CD4-positive, alpha-beta T cell (primary cell): ENCODE measurements around the gene RNF152. TPM values are rescaled to one million over a fixed set of nuclear protein-coding genes. Genes with fewer than 3 reads are reported as not detected.

Experiments
- ATAC-seq: fragments of 200-7000 bp; cut with Tn5 transposase; one replicate; pipeline ENCODE4 v1.10.0; 2022; ENCODE audit warnings: mild to moderate bottlenecking; ENCODE audit not compliant: poor library complexity
- CTCF ChIA-PET: fragments of 350-600 bp; sonication (Branson Sonifier 250); formaldehyde crosslinking; loops from one replicate; lab custom pipeline; 2021; ENCODE audit warnings: antibody characterized with exemption, inconsistent platforms; lab: Charles Lee
- POLR2A ChIA-PET: fragments of 350-600 bp; sonication (Branson Sonifier 250); formaldehyde crosslinking; loops from one replicate; lab custom pipeline; 2021; ENCODE audit warnings: antibody characterized with exemption, inconsistent platforms; lab: Charles Lee
- DNase-seq, 14 experiments: peaks; one replicate each; pipeline ENCODE4 v3.0.0-alpha.2; 2013 to 2020; ENCODE audit warnings: mixed read lengths in 2 of 14
- H3K27ac ChIP-seq, 2 donors: one replicate each; pipeline versions ENCODE4 v1.5.1 to v1.7.0; 2013; ENCODE audit warnings: low read length in 2 of 2, low read depth in 1 of 2, mild to moderate bottlenecking in 1 of 2
- H3K27me3 ChIP-seq, 2 experiments: 1 replicate in 1 of 2; 2 replicates in 1 of 2; pipeline versions ENCODE4 v1.6.1 to v1.7.0; 2013; ENCODE audit warnings: low read length in 2 of 2, control low read depth in 1 of 2, mild to moderate bottlenecking in 1 of 2, moderate library complexity in 1 of 2; ENCODE audit not compliant: insufficient read depth in 2 of 2, control insufficient read depth in 1 of 2
- H3K36me3 ChIP-seq: one replicate; pipeline ENCODE4 v1.6.1; 2013; ENCODE audit warnings: low read length, control low read depth; ENCODE audit not compliant: insufficient read depth
- H3K4me1 ChIP-seq: one replicate; pipeline ENCODE4 v1.6.1; 2013; ENCODE audit warnings: low read length, control low read depth; ENCODE audit not compliant: insufficient read depth
- H3K4me3 ChIP-seq: one replicate; pipeline ENCODE4 v1.5.1; 2013; ENCODE audit warnings: mild to moderate bottlenecking, low read length, moderate library complexity
- H3K9me3 ChIP-seq, 2 experiments: 1 replicate in 1 of 2; 2 replicates in 1 of 2; pipeline versions ENCODE4 v1.6.1 to v1.7.0; 2013; ENCODE audit warnings: low read length in 2 of 2, mild to moderate bottlenecking in 2 of 2, control low read depth in 1 of 2, moderate library complexity in 1 of 2; ENCODE audit not compliant: control insufficient read depth in 1 of 2, insufficient read depth in 1 of 2
- H3K27ac Mint-ChIP-seq: one replicate; pipeline ENCODE4 v1.8.0; 2020; ENCODE audit warnings: mixed read lengths
- H3K27me3 Mint-ChIP-seq: one replicate; pipeline ENCODE4 v1.8.0; 2021; ENCODE audit warnings: mixed read lengths
- H3K36me3 Mint-ChIP-seq: one replicate; pipeline ENCODE4 v1.8.0; 2021; ENCODE audit warnings: low read depth, mixed read lengths
- H3K4me1 Mint-ChIP-seq: one replicate; pipeline ENCODE4 v1.8.0; 2021; ENCODE audit warnings: low read depth, mixed read lengths
- H3K4me3 Mint-ChIP-seq: one replicate; pipeline ENCODE4 v1.8.0; 2020; ENCODE audit warnings: mild to moderate bottlenecking, mixed read lengths
- H3K9me3 Mint-ChIP-seq: one replicate; pipeline ENCODE4 v1.8.0; 2020; ENCODE audit warnings: mixed read lengths
- CTCF ChIP-seq: fragments of 200-600 bp; IDR thresholded peaks from one replicate; pipeline ENCODE4 v1.8.0; 2022; ENCODE audit warnings: antibody characterized with exemption, mild to moderate bottlenecking
- intact Hi-C, 2 experiments: fragments of 100-400 bp; cut with DNase I in 1 of 2; cut with micrococcal nuclease in 1 of 2; formaldehyde crosslinking; loops; one replicate each; pipeline versions ENCODE4 v1.15.1 to v1.9.0; 2023 to 2025; cut with DNase I, micrococcal nuclease
- total RNA-seq, 174 experiments: library from RNA in 2 of 174; stranded (reverse) in 2 of 174; gene quantifications; one replicate each; pipeline ENCODE4 v1.2.3 and lab custom pipeline; 2021 to 2026

Gene RNF152
- total RNA-seq, 2 experiments from 2014 or later, result 0.60 to 1.0 TPM

- Mint-ChIP-seq H3K36me3 (no peaks in the 10 kb centered on the region), H3K27ac (no peak overlapping the region), H3K9me3 (no peaks in the 10 kb centered on the region), H3K4me1 (peaks cover 5% of the 10 kb centered on the region), H3K27me3 (no peaks in the 10 kb centered on the region), H3K4me3 (no peak overlapping the region)
- H3K27me3 ChIP-seq, result no peaks in the 10 kb centered on the region
- no peak for TF ChIP-seq CTCF
- no peak for ATAC-seq
- no peak overlapping the region for H3K4me3 ChIP-seq
- no peak for DNase-seq
- H3K9me3 ChIP-seq, result peaks cover 0 to 3% of the 10 kb centered on the region in 2 experiments
- CTCF ChIA-PET, result no interaction called here
- no peaks in the 10 kb centered on the region for H3K4me1 ChIP-seq
- no peaks in the 10 kb centered on the region for H3K36me3 ChIP-seq
- POLR2A ChIA-PET, result no interaction called here
- H3K27ac ChIP-seq, result no peak overlapping the region
- intact Hi-C loops, result no loop called here
Measured at GRCh38 chr18:61766266-61766884, 126.4 kb downstream of the RNF152 start.

GRCh38 chr18:61765097-61765496 is 127.7 kb downstream of the RNF152 start:
- H3K36me3 ChIP-seq, result no peaks in the 10 kb centered on the region
- intact Hi-C loops, result no loop called here
- Mint-ChIP-seq H3K4me3 (no peak overlapping the region), H3K36me3 (no peaks in the 10 kb centered on the region), H3K9me3 (no peaks in the 10 kb centered on the region), H3K4me1 (peaks cover 5% of the 10 kb centered on the region), H3K27me3 (peaks cover 5% of the 10 kb centered on the region), H3K27ac (no peak overlapping the region)
- ATAC-seq, result no peak
- DNase-seq, result no peak
- H3K4me3 ChIP-seq, result no peak overlapping the region
- no peak for TF ChIP-seq CTCF
- ChIA-PET CTCF (no interaction called here), POLR2A (no interaction called here)
- H3K4me1 ChIP-seq, result no peaks in the 10 kb centered on the region
- H3K9me3 ChIP-seq, result peaks cover 0 to 3% of the 10 kb centered on the region in 2 experiments
- H3K27me3 ChIP-seq, result no peaks in the 10 kb centered on the region
- H3K27ac ChIP-seq, result no peak overlapping the region

GRCh38 chr18:61764381-61764780 is 128.4 kb downstream of the RNF152 start:
- Mint-ChIP-seq H3K4me1 (peaks cover 5% of the 10 kb centered on the region), H3K4me3 (no peak overlapping the region), H3K9me3 (no peaks in the 10 kb centered on the region), H3K27ac (no peak overlapping the region), H3K36me3 (no peaks in the 10 kb centered on the region), H3K27me3 (peaks cover 5% of the 10 kb centered on the region)
- ChIA-PET POLR2A (no interaction called here), CTCF (no interaction called here)
- intact Hi-C loops, result no loop called here
- ATAC-seq (no peak), DNase-seq (peak in 2 of 14 experiments; percentile 7 to 43)
- Histone ChIP-seq H3K27ac (no peak overlapping the region), H3K36me3 (no peaks in the 10 kb centered on the region), H3K27me3 (no peaks in the 10 kb centered on the region), H3K4me3 (no peak overlapping the region), H3K4me1 (no peaks in the 10 kb centered on the region), H3K9me3 (peaks cover 0 to 3% of the 10 kb centered on the region in 2 experiments)
- no peak for TF ChIP-seq CTCF
